ENCODE data around the gene CST9L.

Gene CST9L

GRCh38 chr20:23541330-23541729 lies 27.0 kb downstream of the CST9L start:
- no peaks in the 10 kb centered on the region for H3K36me3 ChIP-seq
- H3K27ac ChIP-seq: peak overlapping the region in 3 of 11 experiments; percentile 33 to 53 (median 37); a peak in 6 of 22 replicates
- peaks cover 14 to 41% (median 18%) of the 10 kb centered on the region in 10 experiments for H3K4me1 ChIP-seq
- H3K4me2 ChIP-seq: peak overlapping the region; percentile 32 to 91 (median 54)
- no peak overlapping the region for H3K4me3 ChIP-seq
- H3K27me3 ChIP-seq: no peaks in the 10 kb centered on the region
- no peaks in the 10 kb centered on the region for H4K20me1 ChIP-seq
- no peak for TF ChIP-seq Cebpa-rat (IDR thresholded peaks at IDR 0.05)
- H3K9ac ChIP-seq: no peak overlapping the region; a peak in 1 of 22 replicates
- H3K9me3 ChIP-seq (replicated peaks in 1 of 11): peaks cover 0 to 15% (median 7%) of the 10 kb centered on the region in 11 experiments; a peak in 8 of 22 replicates

- no peak for TF ChIP-seq Cebpa-rat (IDR thresholded peaks at IDR 0.05)
- Histone ChIP-seq H3K27ac (no peak overlapping the region), H3K27me3 (no peaks in the 10 kb centered on the region), H3K4me2 (peak overlapping the region in 9 of 11 experiments; percentile 32 to 91 (median 66); a peak in 12 of 22 replicates), H3K4me3 (no peak overlapping the region), H4K20me1 (no peaks in the 10 kb centered on the region), H3K9ac (no peak overlapping the region), H3K9me3 (replicated peaks in 1 of 11) (peaks cover 0 to 18% (median 7%) of the 10 kb centered on the region in 11 experiments; a peak in 8 of 22 replicates), H3K36me3 (no peaks in the 10 kb centered on the region), H3K4me1 (peaks cover 14 to 46% (median 18%) of the 10 kb centered on the region in 10 experiments)
Measured at GRCh38 chr20:23540624-23541023, 27.7 kb downstream of the CST9L start.

GRCh38 chr20:23537030-23537429 lies 31.3 kb downstream of the CST9L start:
- H3K4me1 ChIP-seq: peaks cover 12 to 35% (median 15%) of the 10 kb centered on the region in 10 experiments
- H3K9me3 ChIP-seq (replicated peaks in 1 of 11): peaks cover 0 to 17% (median 7%) of the 10 kb centered on the region in 11 experiments; a peak in 8 of 22 replicates
- H3K27me3 ChIP-seq: no peaks in the 10 kb centered on the region
- H3K4me2 ChIP-seq: peak overlapping the region in 4 of 11 experiments; percentile 20 to 86 (median 76); a peak in 6 of 22 replicates
- TF ChIP-seq Cebpa-rat (IDR thresholded peaks at IDR 0.05): no peak
- H3K27ac ChIP-seq: peak overlapping the region in 2 of 11 experiments; percentile 32 to 54; a peak in 3 of 22 replicates
- peak overlapping the region in 1 of 11 experiments; percentile 14; a peak in 1 of 22 replicates for H3K9ac ChIP-seq
- no peak overlapping the region for H3K4me3 ChIP-seq
- H3K36me3 ChIP-seq: no peaks in the 10 kb centered on the region
- no peaks in the 10 kb centered on the region for H4K20me1 ChIP-seq

GRCh38 chr20:23536328-23536974 lies 31.8 kb downstream of the CST9L start:
- no peaks in the 10 kb centered on the region for H3K36me3 ChIP-seq
- peak overlapping the region in 4 of 11 experiments; percentile 11 to 86 (median 76); a peak in 6 of 22 replicates for H3K4me2 ChIP-seq
- no peak for TF ChIP-seq Cebpa-rat (IDR thresholded peaks at IDR 0.05)
- H4K20me1 ChIP-seq: no peaks in the 10 kb centered on the region
- no peaks in the 10 kb centered on the region for H3K27me3 ChIP-seq
- peak overlapping the region in 2 of 11 experiments; percentile 32 to 54; a peak in 3 of 22 replicates for H3K27ac ChIP-seq
- H3K4me1 ChIP-seq: peaks cover 6 to 35% (median 11%) of the 10 kb centered on the region in 10 experiments
- H3K9me3 ChIP-seq (replicated peaks in 1 of 11): peaks cover 0 to 17% (median 7%) of the 10 kb centered on the region in 11 experiments; a peak in 8 of 22 replicates
- H3K9ac ChIP-seq: peak overlapping the region in 1 of 11 experiments; percentile 14; a peak in 1 of 22 replicates
- no peak overlapping the region for H3K4me3 ChIP-seq

- peaks cover 0 to 17% (median 7%) of the 10 kb centered on the region in 11 experiments; a peak in 11 of 22 replicates for H3K9me3 ChIP-seq (replicated peaks in 1 of 11)
- no peaks in the 10 kb centered on the region for H4K20me1 ChIP-seq
- TF ChIP-seq Cebpa-rat (IDR thresholded peaks at IDR 0.05): no peak
- no peak overlapping the region for H3K4me3 ChIP-seq
- no peak overlapping the region; a peak in 1 of 22 replicates for H3K4me2 ChIP-seq
- H3K4me1 ChIP-seq: peaks cover 8 to 36% (median 13%) of the 10 kb centered on the region in 10 experiments
- no peak overlapping the region for H3K9ac ChIP-seq
- no peak overlapping the region for H3K27ac ChIP-seq
- no peaks in the 10 kb centered on the region for H3K27me3 ChIP-seq
- H3K36me3 ChIP-seq: no peaks in the 10 kb centered on the region
Measured at GRCh38 chr20:23534801-23535593, 33.3 kb downstream of the CST9L start.

GRCh38 chr20:23533161-23533560 lies 35.1 kb downstream of the CST9L start:
- Histone ChIP-seq H3K27ac (no peak overlapping the region), H3K27me3 (no peaks in the 10 kb centered on the region), H3K9me3 (replicated peaks in 1 of 11) (peaks cover 17 to 24% (median 18%) of the 10 kb centered on the region in 11 experiments), H4K20me1 (no peaks in the 10 kb centered on the region), H3K36me3 (no peaks in the 10 kb centered on the region), H3K4me3 (no peak overlapping the region), H3K4me1 (peaks cover 8 to 36% (median 13%) of the 10 kb centered on the region in 10 experiments), H3K4me2 (no peak overlapping the region), H3K9ac (no peak overlapping the region)
- no peak for TF ChIP-seq Cebpa-rat (IDR thresholded peaks at IDR 0.05)

GRCh38 chr20:23532533-23532932 lies 35.8 kb downstream of the CST9L start:
- Histone ChIP-seq H3K4me2 (no peak overlapping the region), H3K36me3 (no peaks in the 10 kb centered on the region), H3K27me3 (no peaks in the 10 kb centered on the region), H3K9me3 (replicated peaks in 1 of 11) (peaks cover 18 to 31% (median 24%) of the 10 kb centered on the region in 11 experiments), H3K4me1 (peaks cover 8 to 35% (median 13%) of the 10 kb centered on the region in 10 experiments), H3K4me3 (no peak overlapping the region), H3K27ac (no peak overlapping the region), H3K9ac (no peak overlapping the region), H4K20me1 (no peaks in the 10 kb centered on the region)
- TF ChIP-seq Cebpa-rat (IDR thresholded peaks at IDR 0.05): no peak

GRCh38 chr20:23530937-23531567 lies 37.2 kb downstream of the CST9L start:
- Histone ChIP-seq H3K27ac (no peak overlapping the region), H3K27me3 (no peaks in the 10 kb centered on the region), H3K4me1 (peaks cover 8 to 20% (median 13%) of the 10 kb centered on the region in 10 experiments), H3K4me2 (peak overlapping the region; percentile 25 to 64 (median 45)), H3K9me3 (replicated peaks in 1 of 11) (peaks cover 18 to 32% (median 26%) of the 10 kb centered on the region in 11 experiments), H3K9ac (no peak overlapping the region), H4K20me1 (no peaks in the 10 kb centered on the region), H3K36me3 (no peaks in the 10 kb centered on the region), H3K4me3 (no peak overlapping the region)
- no peak for TF ChIP-seq Cebpa-rat (IDR thresholded peaks at IDR 0.05)
